ENCODE measurements around the gene WAPL.
A peak's percentile ranks its signal among the peaks of the same experiment; 100 is the strongest.

GRCh38 chr10:86439544-86439943, 82.0 kb downstream of the WAPL start:
- TF ChIP-seq CTCF (IDR thresholded peaks at IDR 0.05) (no peak), POLR2A (IDR thresholded peaks at IDR 0.05) (no peak), POLR2AphosphoS5 (IDR thresholded peaks at IDR 0.05) (peak in 1 of 3 donors; percentile 18)
